Measurements from ENCODE around the gene CENPP. TPM values are rescaled to one million over a fixed set of nuclear protein-coding genes. Genes with fewer than 3 reads are reported as not detected.

The CENPP gene
- total RNA-seq, 4 donors from 2014 or later: 2.9 to 8.3 (median 4.9) TPM

GRCh38 chr9:92614123-92614510, 288.4 kb downstream of the CENPP start:
- H3K27ac ChIP-seq: peak overlapping the region in 3 of 4 donors; percentile 70 to 91 (median 89)
- H3K4me1 ChIP-seq: peaks cover 23 to 98% (median 35%) of the 10 kb centered on the region in 3 donors
- TF ChIP-seq EP300 (IDR thresholded peaks at IDR 0.05) (no peak), POLR2AphosphoS5 (IDR thresholded peaks at IDR 0.05) (no peak), POLR2A (IDR thresholded peaks at IDR 0.05) (no peak), CTCF (IDR thresholded peaks at IDR 0.05) (no peak)
- no peak for ATAC-seq
- H3K27me3 ChIP-seq: no peaks in the 10 kb centered on the region
- no peak overlapping the region for H3K4me3 ChIP-seq
- 86 to 92% methylated on average over 4 to 7 of the region's 9 CpGs for WGBS, 2 donors (ENCODE audit: low coverage in 1 of 2)
- no peaks in the 10 kb centered on the region for H3K9me3 ChIP-seq
- peaks cover 0 to 39% of the 10 kb centered on the region in 2 donors for H3K36me3 ChIP-seq

- H3K27me3 ChIP-seq: no peaks in the 10 kb centered on the region
- H3K27ac ChIP-seq: peak overlapping the region; percentile 88 to 92 (median 90)
- no peaks in the 10 kb centered on the region for H3K9me3 ChIP-seq
- H3K36me3 ChIP-seq: peaks cover 0 to 41% of the 10 kb centered on the region in 2 donors
- H3K4me3 ChIP-seq: no peak overlapping the region
- WGBS, 2 donors (ENCODE audit: low coverage in 1 of 2): 64 to 74% methylated on average over 9 to 10 of the region's 17 CpGs
- no peak for ATAC-seq
- TF ChIP-seq POLR2A (IDR thresholded peaks at IDR 0.05): no peak
- TF ChIP-seq CTCF (IDR thresholded peaks at IDR 0.05): no peak
- no peak for TF ChIP-seq EP300 (IDR thresholded peaks at IDR 0.05)
- no peak for TF ChIP-seq POLR2AphosphoS5 (IDR thresholded peaks at IDR 0.05)
- H3K4me1 ChIP-seq: peaks cover 23 to 98% (median 28%) of the 10 kb centered on the region in 3 donors
Observed at GRCh38 chr9:92614763-92615461, 289.2 kb downstream of the CENPP start.

- peaks cover 23 to 100% (median 28%) of the 10 kb centered on the region in 3 donors for H3K4me1 ChIP-seq
- no peak for ATAC-seq
Observed at GRCh38 chr9:92615790-92616189, 290.0 kb downstream of the CENPP start.

GRCh38 chr9:92616199-92616641, 290.5 kb downstream of the CENPP start:
- H3K27me3 ChIP-seq: no peaks in the 10 kb centered on the region

More at GRCh38 chr9:92615790-92616189, 290.0 kb downstream of the CENPP start:
- H3K36me3 ChIP-seq: peaks cover 0 to 44% of the 10 kb centered on the region in 2 donors
- H3K27me3 ChIP-seq: no peaks in the 10 kb centered on the region
- TF ChIP-seq POLR2AphosphoS5 (IDR thresholded peaks at IDR 0.05) (no peak), POLR2A (IDR thresholded peaks at IDR 0.05) (no peak), CTCF (IDR thresholded peaks at IDR 0.05) (no peak), EP300 (IDR thresholded peaks at IDR 0.05) (no peak)
- peak overlapping the region; percentile 88 to 92 (median 90) for H3K27ac ChIP-seq
- H3K9me3 ChIP-seq: no peaks in the 10 kb centered on the region
- H3K4me3 ChIP-seq: peak overlapping the region in 1 of 2 donors; percentile 38
- WGBS, 2 donors (ENCODE audit: low coverage in 1 of 2): 33 to 56% methylated on average over 11 to 13 of the region's 13 CpGs

More at GRCh38 chr9:92616199-92616641, 290.5 kb downstream of the CENPP start:
- ATAC-seq: peak; percentile 73
- peaks cover 23 to 100% (median 28%) of the 10 kb centered on the region in 3 donors for H3K4me1 ChIP-seq
- peaks cover 0 to 44% of the 10 kb centered on the region in 2 donors for H3K36me3 ChIP-seq
- WGBS, 2 donors (ENCODE audit: low coverage in 1 of 2): 20 to 21% methylated on average over 6 to 11 of the region's 11 CpGs
- no peaks in the 10 kb centered on the region for H3K9me3 ChIP-seq
- H3K27ac ChIP-seq: peak overlapping the region; percentile 88 to 92 (median 90)
- TF ChIP-seq CTCF (IDR thresholded peaks at IDR 0.05) (no peak), POLR2AphosphoS5 (IDR thresholded peaks at IDR 0.05) (peak; percentile 72), POLR2A (IDR thresholded peaks at IDR 0.05) (no peak), EP300 (IDR thresholded peaks at IDR 0.05) (no peak)
- H3K4me3 ChIP-seq: peak overlapping the region; percentile 7 to 38

All from gastroesophageal sphincter (tissue), 4 donors.